ENCODE results near the gene ATMIN.

Gene ATMIN, protein sequence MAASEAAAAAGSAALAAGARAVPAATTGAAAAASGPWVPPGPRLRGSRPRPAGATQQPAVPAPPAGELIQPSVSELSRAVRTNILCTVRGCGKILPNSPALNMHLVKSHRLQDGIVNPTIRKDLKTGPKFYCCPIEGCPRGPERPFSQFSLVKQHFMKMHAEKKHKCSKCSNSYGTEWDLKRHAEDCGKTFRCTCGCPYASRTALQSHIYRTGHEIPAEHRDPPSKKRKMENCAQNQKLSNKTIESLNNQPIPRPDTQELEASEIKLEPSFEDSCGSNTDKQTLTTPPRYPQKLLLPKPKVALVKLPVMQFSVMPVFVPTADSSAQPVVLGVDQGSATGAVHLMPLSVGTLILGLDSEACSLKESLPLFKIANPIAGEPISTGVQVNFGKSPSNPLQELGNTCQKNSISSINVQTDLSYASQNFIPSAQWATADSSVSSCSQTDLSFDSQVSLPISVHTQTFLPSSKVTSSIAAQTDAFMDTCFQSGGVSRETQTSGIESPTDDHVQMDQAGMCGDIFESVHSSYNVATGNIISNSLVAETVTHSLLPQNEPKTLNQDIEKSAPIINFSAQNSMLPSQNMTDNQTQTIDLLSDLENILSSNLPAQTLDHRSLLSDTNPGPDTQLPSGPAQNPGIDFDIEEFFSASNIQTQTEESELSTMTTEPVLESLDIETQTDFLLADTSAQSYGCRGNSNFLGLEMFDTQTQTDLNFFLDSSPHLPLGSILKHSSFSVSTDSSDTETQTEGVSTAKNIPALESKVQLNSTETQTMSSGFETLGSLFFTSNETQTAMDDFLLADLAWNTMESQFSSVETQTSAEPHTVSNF

DNA sequence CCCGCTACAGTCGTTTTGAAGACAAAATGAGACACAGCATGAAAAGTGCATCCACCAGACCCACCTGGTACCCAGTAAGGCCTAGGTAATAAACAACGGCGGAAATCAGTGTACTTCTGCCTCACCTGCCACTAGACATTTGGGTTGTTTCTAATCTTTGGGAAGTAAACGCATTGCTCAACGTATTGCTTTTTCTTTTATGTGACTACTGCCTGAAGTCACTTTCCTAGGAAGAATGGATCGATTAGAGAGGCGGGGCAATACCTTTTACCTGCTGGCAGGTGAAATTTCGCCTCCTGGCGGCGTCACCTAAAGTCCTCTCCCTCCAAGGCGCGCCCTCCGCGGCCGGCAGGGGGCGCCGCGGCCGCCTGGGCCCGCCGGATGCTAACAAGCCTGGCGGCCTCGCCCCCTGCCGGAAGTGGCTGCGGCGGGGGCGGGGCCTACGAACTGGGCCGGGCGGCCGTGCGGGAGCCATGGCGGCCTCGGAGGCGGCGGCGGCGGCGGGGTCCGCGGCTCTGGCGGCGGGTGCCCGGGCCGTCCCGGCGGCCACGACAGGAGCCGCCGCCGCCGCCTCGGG, at the start of gene ATMIN:
TSS of gene ATMIN (plus strand) at position 445 of the 577 bp plus-strand sequence. CDS start at position 474, 29 bp downstream.
- DNase-seq = peak; percentile 91

DNA sequence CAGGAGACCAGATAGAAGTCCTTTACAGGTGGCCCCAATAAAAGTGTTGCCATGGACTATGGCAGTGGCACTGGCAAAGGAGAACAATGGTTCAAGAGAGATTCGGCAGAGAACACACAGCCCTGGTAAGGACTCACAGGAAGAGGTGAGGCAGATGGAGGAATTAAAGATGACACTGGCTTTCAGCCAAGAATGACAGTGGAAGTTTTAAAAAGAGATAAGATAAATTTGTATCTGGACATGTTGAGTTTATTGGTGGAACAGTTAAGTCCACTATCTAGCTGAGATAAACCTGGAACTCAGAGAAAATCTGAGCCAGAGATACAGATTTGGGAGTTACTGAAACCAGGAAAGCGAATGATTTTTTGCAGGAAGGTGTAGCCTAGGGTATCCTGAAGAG, 49.1 kb upstream of the ATMIN start:
- DNase-seq = no peak

DNA sequence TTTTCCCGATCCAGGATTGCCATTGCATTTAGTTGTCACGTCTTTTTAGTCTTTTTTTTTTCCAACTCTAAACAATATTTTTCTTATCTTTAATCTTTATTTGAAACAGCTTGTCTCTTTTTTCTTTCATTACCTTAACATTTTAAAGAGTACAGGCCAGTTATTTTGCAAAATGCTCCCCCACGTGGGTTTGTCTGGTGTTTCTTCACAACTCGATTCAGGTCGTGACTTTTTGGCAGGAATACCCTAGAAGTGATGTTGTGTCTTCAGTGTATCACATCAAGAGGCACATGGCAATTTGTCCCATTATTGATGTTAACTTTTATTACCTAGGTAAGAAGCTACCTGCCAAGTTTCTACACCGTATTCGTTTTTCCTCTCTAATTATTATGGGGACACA, 46.9 kb upstream of the ATMIN start:
- no peak for DNase-seq

DNA sequence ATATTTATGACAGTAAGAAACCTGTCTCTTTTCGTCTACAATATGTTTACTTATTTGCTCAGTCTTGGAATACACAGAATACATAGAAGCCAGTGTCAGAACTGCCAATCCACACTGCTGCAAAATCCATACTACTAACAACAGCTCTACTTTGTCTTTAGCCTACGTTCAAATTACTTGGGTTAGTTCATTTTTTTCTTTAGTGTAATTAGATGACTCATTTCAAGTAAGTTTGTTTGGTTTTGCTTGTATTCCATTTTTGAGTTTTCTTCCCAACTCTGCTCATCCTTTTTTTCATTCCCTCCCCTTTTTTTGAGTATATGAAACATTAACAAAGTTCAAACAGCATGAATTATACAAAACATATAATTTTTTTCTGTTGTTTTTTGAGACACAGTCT, 45.8 kb upstream of the ATMIN start:
- DNase-seq = no peak

DNA sequence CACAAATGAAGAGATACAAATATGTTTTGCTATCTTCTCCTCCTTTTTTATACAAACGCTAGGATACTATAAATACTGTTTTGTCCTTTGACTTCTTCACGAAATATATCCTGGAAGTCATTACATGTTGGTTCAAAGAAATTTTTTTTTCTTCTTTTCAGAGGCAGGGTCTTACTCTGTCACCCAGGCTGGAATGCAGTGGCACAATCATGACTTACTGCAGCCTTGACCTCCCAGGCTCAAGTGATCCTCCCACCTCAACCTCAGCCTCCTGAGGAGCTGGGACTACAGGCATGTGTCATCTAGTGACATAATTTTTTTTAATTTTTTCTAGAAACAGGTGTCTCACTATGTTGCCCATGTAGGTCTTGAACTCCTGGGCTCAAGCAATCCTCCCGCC, 45.1 kb upstream of the ATMIN start:
- DNase-seq = no peak

DNA sequence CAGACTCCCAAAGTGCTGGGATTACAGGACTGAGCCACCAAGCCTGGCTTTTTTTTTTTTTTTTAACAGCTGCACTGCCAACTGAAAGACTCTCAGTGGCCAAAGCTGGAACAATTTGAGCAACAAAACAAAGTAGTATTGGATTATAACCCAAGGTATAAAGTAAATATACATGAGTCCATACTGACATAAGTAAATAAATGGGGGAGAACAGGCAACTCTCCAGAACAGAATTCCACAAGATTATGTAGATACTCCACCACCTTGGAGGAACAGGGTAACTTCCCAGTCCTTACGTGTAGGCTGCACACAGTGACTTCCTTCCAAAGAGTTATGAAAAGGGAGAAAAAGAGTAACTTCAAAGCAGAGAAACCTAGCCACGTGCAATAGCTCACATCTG, 44.7 kb upstream of the ATMIN start:
- DNase-seq = no peak

DNA sequence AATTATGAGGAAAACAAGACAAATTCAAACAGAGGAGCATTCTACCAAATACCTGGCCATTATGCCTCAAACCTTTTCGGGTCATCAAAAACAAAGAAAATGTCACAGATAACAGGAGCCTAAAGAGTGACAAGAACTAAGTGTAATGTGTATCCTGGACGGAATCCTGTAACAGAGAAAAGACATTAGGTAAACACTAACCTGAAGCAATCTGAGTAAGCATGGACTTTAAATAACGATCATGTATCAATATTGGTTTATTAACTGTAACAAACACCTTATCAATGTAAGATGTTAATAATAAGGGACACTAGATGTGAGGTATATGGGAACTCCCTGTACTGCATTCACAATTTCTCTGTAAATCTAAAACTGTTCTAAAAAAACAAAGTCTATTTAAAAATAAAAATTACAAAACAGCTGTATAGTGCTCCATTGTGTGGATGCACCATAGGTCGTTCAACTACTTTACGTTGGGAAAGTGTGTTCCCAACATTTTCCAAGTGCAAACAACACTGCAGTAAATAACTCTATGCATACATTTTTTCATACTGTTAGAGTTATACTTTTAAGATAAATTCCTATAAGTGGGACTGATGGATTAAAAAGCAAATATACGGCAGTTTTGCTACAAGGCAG, 43.7 kb upstream of the ATMIN start:
- DNase-seq = no peak

DNA sequence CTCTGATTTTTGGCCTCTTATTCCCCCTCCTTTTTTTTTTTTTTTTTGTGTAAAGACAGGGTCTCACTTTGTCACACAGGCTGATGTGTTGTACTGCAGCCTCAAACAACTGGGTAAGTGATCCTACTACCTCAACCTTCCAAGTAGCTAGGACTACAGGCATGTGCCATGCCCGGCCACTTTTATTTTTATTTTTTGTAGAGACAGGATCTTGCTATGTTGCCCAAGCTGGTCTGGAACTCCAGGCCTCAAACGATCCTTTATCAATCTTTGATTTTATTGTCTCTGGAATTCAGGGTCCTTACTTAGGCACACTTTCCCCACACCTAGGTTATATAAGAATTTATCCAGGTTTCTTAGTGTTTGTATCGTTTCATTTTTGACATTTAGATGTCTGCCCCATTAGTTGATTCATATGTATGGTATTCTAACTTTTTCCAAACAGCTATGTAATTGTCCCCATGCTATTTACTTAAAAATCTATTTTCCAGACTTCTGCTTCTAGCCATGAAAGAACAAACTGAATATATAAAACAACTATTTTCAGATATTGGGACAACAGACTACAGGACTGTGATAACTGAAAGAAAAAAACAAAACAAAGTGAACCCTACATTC, 42.9 kb upstream of the ATMIN start:
- no peak for DNase-seq

DNA sequence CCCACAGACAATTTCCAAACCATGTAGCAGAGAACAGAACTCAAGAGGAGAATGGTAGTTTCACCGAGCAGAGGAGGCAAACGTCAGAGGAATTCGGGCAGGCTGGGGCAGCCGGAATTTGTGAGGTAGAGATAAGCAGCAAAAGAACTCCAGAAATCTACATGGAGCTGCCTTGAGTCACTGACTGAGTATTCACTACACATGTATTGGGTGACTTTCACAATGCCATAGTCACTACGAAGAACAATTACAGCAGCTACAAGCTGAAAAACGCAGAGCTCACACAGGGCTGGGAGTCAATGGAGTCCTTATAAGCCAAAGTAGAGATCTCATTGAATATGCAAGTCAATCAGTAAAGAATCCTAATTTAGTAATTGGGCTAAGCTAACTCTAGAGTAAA, 42.3 kb upstream of the ATMIN start:
- no peak for DNase-seq

DNA sequence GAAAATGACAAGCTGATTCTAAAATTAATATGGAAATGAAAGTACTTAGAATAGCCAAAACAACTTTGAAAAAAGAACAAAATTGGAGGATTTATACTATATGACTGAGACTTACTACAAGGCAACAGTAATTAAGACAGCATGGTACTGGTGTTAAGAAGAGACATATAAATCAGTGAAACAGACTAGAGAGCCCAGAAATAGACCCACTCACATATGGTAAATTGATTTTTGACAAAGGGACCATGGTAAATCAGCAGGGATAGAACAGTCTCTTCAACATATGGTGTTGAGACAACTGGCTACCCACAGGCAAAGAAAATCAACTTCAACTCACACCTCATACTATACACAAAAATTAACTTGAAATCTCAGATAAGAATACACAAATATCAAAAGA, 41.8 kb upstream of the ATMIN start:
- DNase-seq = no peak

DNA sequence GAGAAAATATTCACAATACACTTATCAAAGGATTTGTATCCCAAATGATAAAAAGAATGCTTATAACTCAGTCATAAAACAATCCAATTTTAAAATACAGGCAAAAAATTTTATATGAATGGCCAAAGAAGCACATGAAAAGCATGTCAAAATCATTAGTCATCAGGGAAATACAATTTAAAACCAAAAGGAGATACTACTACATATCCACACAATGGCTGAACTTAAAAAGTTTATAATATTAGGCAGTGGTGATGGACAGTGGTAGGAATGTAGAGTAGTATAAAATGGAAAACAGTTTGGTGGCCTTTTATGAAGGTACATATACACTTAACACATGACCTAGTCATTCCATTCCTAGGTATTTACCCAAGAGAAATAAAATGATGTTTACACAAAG, 41.2 kb upstream of the ATMIN start:
- no peak for DNase-seq

DNA sequence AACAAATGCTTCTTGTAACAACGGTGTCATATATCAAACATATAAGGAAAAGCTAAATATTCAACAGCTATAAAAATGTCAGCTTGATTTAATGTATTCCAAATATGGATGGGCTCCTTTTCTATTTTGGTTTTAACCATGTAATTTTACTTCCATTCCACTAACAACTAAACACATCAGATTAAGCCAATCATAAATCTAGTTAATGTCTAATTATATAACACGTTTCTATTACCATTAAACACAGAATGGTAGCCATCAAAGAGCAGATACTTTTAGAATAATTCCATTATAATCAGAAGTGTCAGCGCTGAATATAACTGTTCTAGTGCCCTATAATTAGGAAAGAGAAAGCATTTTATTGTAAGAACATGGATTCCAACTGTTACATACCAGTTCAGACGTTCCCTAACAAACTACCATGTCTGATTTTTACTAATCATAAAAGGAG, 38.9 kb upstream of the ATMIN start:
- DNase-seq = no peak

DNA sequence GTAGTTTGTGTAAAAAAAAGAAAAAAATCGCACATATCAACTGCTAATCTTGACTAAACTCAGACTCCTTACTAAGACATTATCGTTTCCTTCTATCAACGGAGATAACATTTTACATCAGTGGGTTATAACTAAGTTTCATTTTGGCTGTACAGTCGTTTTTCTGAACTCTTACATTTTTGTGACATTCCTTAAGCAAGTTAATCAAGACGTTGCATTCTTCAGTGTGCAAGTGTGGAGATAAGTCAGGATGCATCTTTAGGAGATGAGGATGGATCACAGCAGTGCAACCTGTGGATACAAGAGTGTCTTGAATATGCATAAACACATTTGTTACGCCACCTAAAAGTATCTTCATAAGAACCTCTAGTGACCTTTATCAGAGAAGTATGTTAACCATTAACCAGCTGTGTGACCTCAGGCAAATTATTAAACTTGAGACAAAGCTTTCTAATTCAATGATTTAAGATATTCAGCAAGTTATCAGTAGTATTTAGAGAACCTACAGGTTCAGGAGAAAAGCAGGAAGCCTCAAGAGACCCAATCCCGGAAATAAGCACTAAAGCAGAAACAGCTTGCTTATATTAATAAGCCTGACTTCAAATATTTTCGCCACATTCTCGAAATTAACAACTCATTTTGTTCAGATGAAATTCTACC, 38.4 kb upstream of the ATMIN start:
- DNase-seq = no peak

DNA sequence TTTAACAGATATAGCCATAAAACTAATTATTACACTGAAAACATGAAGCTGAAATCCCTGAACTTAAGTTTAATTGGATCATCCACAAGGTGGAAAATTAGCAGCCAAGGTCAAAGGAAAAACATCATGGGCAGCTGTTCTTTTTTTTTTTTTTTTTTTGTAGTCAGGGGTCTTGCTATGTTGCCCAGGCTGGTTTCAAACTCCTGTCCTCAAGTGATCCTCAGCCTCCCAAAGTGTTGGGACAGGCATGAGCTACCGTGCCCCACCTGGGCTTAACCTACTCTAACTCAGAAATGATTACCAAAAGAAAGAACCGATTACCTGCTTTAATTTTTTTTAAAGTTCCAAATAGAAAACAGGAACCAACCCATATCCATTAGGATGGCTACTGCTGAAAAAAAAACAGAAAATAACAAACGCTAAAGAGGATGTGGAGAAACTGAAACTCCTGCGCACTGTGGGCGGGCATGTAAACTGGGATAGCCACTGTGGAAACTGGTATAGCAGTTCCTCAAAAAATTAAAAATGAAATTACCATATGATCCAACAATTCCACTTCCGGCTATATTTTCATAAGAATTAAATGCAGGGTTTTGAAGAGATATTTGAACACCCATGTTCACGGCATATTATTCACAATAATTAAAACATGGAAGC, 37.5 kb upstream of the ATMIN start:
- DNase-seq = no peak

DNA sequence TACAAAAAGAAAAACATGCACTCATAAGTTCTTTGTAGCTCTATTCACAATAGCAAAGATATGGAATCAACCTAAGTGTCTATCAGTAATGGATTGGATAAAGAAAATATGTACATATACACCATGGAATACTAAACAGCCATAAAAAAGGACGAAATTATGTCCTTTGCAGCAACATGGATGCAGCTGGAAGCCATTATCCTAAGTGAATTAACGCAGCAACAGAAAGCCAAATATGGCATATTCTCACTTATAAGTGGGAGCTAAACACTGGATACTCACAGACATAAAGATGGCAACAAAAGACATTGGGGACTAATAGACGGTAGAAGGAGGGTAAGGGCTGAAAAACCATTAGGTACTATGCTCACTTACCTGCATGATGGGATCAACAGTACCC, 34.8 kb upstream of the ATMIN start:
- DNase-seq = no peak

DNA sequence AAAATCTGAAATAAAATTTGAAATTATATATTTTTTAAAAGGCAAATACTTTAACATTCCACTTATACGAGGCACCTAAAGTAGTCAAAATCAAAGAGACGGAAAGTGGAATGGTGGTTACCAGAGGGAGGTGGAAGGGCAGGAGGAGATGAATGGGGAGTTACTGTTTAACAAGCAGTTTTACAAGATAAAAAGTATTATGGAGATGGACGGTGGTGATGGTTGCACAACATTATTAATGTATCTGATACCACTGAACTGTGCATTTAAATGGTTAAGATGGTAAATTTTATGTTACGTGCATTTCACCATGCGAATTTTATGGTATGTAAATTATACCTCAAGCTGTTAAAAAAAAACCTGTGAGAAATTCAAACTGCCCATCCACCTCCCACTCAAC, 34.3 kb upstream of the ATMIN start:
- no peak for DNase-seq

DNA sequence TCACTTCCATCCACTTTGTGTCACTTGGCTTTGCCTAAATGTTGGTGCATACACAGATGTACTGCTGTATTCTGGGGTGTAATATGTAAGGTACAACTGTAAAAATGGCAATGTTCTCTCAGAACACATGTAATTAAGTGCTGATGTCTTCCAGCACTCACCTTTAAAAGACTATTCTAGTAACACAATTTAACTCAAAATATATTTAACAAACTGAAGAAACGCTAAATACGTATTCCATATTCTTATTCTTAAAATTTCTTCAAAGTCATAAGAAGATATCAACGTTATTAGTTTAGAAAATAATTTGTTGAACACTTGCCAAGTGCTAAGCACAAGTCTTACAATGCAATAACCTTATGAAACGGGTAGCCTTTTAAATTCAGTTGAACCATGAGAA, 32.6 kb upstream of the ATMIN start:
- DNase-seq = no peak

DNA sequence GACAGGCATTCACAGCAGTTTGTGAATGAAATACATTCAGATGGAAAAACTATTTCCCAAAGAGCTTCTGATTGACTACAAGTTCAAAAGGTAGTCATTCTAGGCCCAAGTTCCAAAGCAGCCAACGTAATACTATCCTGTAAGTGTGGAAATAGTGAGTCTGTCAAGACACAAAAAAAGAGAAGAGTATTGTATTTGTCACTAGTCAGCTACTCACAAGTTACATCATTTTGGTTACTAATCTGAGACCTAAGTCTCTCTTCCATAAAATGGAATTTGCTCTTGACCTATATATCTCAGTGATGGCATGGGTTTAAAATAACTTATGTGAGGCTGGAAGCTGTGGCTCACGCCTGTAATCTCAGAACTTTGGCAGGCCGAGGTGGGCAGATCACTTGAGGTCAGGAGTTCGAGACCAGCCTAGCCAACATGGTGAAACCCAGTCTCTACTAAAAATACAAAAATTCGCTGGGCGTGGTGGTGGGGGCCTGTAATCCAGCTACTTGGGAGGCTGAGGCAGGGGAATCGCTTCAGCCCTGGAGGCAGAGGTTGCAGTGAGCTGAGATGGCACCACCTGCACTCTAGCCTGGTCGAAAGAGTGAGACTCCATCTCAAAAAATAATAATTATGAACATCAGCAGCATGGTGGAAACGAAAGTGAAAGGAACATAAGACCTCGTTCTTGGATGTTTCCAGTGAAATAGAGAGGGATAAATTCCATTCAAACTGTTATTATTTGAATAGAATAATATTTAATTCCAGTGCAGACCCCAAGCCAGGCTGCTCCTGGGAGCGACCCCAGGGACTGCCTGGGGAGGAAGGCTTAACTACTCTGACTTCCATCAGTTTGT, 31.8 kb upstream of the ATMIN start:
- no peak for DNase-seq

DNA sequence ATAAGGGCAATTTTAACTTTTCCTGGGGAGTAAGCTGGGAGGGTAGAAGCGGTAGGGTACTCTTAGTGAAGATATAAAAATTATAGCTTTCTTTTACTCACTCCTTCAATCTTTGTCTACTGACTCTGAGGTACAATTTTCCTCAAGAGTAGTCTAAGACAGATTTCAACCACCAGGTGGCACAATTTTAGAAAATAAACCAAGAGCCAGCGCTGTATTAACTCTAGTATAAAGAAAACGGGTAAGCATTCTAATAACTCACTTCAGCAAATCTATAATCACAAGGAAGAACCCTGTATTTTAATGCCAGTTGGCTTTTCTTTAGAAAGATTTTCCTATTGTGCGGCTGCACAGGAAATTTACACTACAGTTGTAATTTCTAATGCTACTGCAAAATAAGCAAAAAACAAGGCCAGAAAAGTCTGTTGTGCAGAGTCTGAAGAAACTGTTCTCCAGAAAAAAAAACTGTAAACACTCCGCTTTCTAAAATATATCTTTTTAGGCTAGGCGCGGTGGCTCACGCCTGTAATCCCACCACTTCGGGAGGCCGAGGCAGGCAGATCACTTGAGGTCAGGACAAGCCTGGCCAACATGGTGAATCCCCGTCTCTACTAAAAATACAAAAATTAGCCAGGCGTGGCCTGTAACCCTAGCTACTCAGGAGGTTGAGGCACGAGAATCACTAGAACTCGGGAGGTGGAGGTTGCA, 30.8 kb upstream of the ATMIN start:
- DNase-seq = no peak

DNA sequence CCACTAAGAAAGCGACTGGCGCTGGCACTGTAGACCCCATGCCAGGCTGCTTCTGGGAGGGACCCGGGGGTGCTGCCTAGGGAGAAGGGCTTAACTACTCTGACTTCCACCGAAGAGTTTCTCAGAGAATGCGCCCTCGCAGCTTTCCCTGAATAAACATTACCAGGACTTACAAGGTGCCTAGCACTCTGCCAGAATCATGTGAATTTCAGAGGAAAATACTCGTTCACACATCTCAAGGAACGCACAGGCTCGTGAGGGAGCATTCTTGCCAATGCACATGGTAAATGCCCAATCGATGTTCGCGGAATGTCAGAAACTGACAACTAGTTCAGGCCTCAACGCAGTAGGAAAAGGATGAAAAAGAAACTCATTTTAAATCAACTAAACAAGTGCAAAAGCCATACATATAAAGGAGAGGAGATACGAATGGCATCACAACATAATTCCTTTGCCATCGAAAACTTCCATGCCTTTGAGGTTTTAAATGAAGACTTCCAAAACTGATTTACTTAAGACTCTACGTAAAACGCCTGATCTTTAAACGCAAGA, 30.0 kb upstream of the ATMIN start:
- DNase-seq = no peak

Measured in activated T-cell treated with anti-CD3 and anti-CD28 coated beads, Interleukin-2, amount 50 U/mL, for 1 hour (primary cell).